HEK293 (cell line): ENCODE measurements around the gene MGLL.

Experiments used
- CTCF ChIA-PET: fragments of 350-600 bp; formaldehyde crosslinking; extraction: SDS; loops from one replicate; lab custom pipeline; 2021; ENCODE audit warnings: antibody characterized with exemption; lab: Yijun Ruan, JAX
- POLR2A ChIA-PET: fragments of 300-600 bp; formaldehyde crosslinking; extraction: SDS; loops from one replicate; lab custom pipeline; 2020; ENCODE audit warnings: antibody characterized with exemption, inconsistent platforms; lab: Yijun Ruan, JAX
- H3K27ac ChIP-seq: fragments of 200-500 bp; sonication (Bioruptor generic); 2 replicates; pipeline ENCODE4 v1.5.1; 2014; ENCODE audit warnings: low read depth, low read length, control low read depth, inconsistent platforms; ENCODE audit errors: extremely low read depth
- H3K36me3 ChIP-seq, 2 experiments: fragments of 200-500 bp in 1 of 2; sonication (Bioruptor generic) in 1 of 2; 1 replicate in 1 of 2; 2 replicates in 1 of 2; pipeline ENCODE4 v1.5.1; 2014 to 2017; ENCODE audit warnings: inconsistent platforms in 2 of 2, low read length in 2 of 2; ENCODE audit not compliant: control insufficient read depth in 2 of 2, insufficient read depth in 1 of 2
- H3K4me1 ChIP-seq: fragments of 200-500 bp; sonication (Bioruptor generic); 2 replicates; pipeline ENCODE4 v1.5.1; 2014; ENCODE audit warnings: mild to moderate bottlenecking, low read length, inconsistent platforms; ENCODE audit not compliant: control insufficient read depth, insufficient read depth
- H3K4me3 ChIP-seq: 2 replicates; pipeline ENCODE4 v1.5.1; 2011; ENCODE audit warnings: low read depth, mild to moderate bottlenecking, control low read depth, low read length, moderate library complexity
- H3K9me3 ChIP-seq: fragments of 200-500 bp; sonication (Bioruptor generic); 2 replicates; pipeline ENCODE4 v1.5.1; 2014; ENCODE audit warnings: low read depth, low read length, inconsistent platforms; ENCODE audit not compliant: control insufficient read depth, insufficient read depth
- GLIS1 ChIP-seq: fragments of 450-650 bp; formaldehyde crosslinking; IDR thresholded peaks from 2 replicates; pipeline ENCODE4 v1.5.1; 2016; ENCODE audit warnings: missing biosample characterization, missing genetic modification characterization
- KLF16 ChIP-seq: fragments of 450-650 bp; formaldehyde crosslinking; IDR thresholded peaks from 2 replicates; pipeline ENCODE4 v1.5.1; 2017; ENCODE audit warnings: missing biosample characterization, missing genetic modification characterization
- OVOL3 ChIP-seq: fragments of 450-650 bp; formaldehyde crosslinking; IDR thresholded peaks from 2 replicates; pipeline ENCODE4 v1.5.1; 2016; ENCODE audit warnings: missing biosample characterization, missing genetic modification characterization
- SALL2 ChIP-seq: fragments of 450-650 bp; formaldehyde crosslinking; IDR thresholded peaks from 2 replicates; pipeline ENCODE4 v1.5.0; 2017; ENCODE audit warnings: missing biosample characterization, mild to moderate bottlenecking, missing genetic modification characterization, borderline replicate concordance
- ZBTB11 ChIP-seq: fragments of 450-650 bp; formaldehyde crosslinking; conservative IDR thresholded peaks from 2 replicates; pipeline ENCODE4 v1.5.1; 2016; ENCODE audit warnings: low read depth, missing biosample characterization, missing genetic modification characterization
- ZFHX2 ChIP-seq: fragments of 450-650 bp; formaldehyde crosslinking; conservative IDR thresholded peaks from 2 replicates; pipeline ENCODE4 v1.5.1; 2016; ENCODE audit warnings: missing biosample characterization, missing genetic modification characterization
- ZNF23 ChIP-seq: fragments of 450-650 bp; formaldehyde crosslinking; IDR thresholded peaks from 2 replicates; pipeline ENCODE4 v1.5.1; 2016; ENCODE audit warnings: missing biosample characterization, missing genetic modification characterization, borderline replicate concordance
- ZNF391 ChIP-seq: fragments of 450-650 bp; formaldehyde crosslinking; IDR thresholded peaks from 2 replicates; pipeline ENCODE4 v1.5.1; 2016; ENCODE audit warnings: low read depth, missing biosample characterization, missing genetic modification characterization, borderline replicate concordance
- ZNF610 ChIP-seq: fragments of 450-650 bp; formaldehyde crosslinking; IDR thresholded peaks from 2 replicates; pipeline ENCODE4 v1.5.1; 2016; ENCODE audit warnings: missing biosample characterization, missing genetic modification characterization, borderline replicate concordance
- ZNF777 ChIP-seq: fragments of 450-650 bp; formaldehyde crosslinking; IDR thresholded peaks from 2 replicates; pipeline ENCODE4 v1.5.1; 2017; ENCODE audit warnings: missing biosample characterization, missing genetic modification characterization, borderline replicate concordance

MGLL gene

GRCh38 chr3:127740136-127740915 is 82.0 kb downstream of the MGLL start:
- no peaks in the 10 kb centered on the region for H3K4me1 ChIP-seq
- ChIA-PET CTCF (no interaction called here), POLR2A (no interaction called here)
- H3K4me3 ChIP-seq: no peak overlapping the region
- TF ChIP-seq GLIS1 (tag by site-specific recombination) (peak; percentile 63), SALL2 (no peak)
- H3K27ac ChIP-seq: no peak overlapping the region
- no peaks in the 10 kb centered on the region for H3K9me3 ChIP-seq
- no peaks in the 10 kb centered on the region for H3K36me3 ChIP-seq

- Histone ChIP-seq H3K36me3 (no peaks in the 10 kb centered on the region), H3K4me1 (no peaks in the 10 kb centered on the region; the same call in 1 of the 2 replicates), H3K4me3 (no peak overlapping the region), H3K9me3 (no peaks in the 10 kb centered on the region)
- ChIA-PET CTCF (no interaction called here), POLR2A (interaction anchor here (0.6 kb wide), 1 partner anchor 45 kb away, joined by 5 read pairs; no protein-coding TSS in a partner anchor)
- no peak for TF ChIP-seq ZFHX2 (tag by site-specific recombination)
- no peak for TF ChIP-seq ZBTB11 (tag by site-specific recombination)
- TF ChIP-seq ZNF777 (tag by site-specific recombination): no peak
- TF ChIP-seq ZNF391 (tag by site-specific recombination): no peak
- TF ChIP-seq, all 188 proteins: peak for 0
- no peak overlapping the region for H3K27ac ChIP-seq
Measured at GRCh38 chr3:127739347-127740135, 82.8 kb downstream of the MGLL start.

GRCh38 chr3:127738192-127738840 is 84.0 kb downstream of the MGLL start:
- H3K36me3 ChIP-seq: no peaks in the 10 kb centered on the region
- ChIA-PET CTCF (interaction anchor here (0.7 kb wide), 1 partner anchor 47 kb away, joined by 6 read pairs; no protein-coding TSS in a partner anchor), POLR2A (no interaction called here)
- TF ChIP-seq OVOL3 (tag by site-specific recombination): no peak
- no peak for TF ChIP-seq ZFHX2 (tag by site-specific recombination)
- TF ChIP-seq ZNF23: no peak
- TF ChIP-seq ZNF610 (tag by site-specific recombination): no peak
- no peak for TF ChIP-seq KLF16 (tag by site-specific recombination)
- TF ChIP-seq GLIS1 (tag by site-specific recombination): peak; percentile 83
- H3K27ac ChIP-seq: no peak overlapping the region
- no peaks in the 10 kb centered on the region for H3K9me3 ChIP-seq
- H3K4me1 ChIP-seq: no peaks in the 10 kb centered on the region; the same call in 1 of the 2 replicates
- no peak overlapping the region for H3K4me3 ChIP-seq
